Measurements from ENCODE around the gene ANXA6.

GRCh38 chr5:151110992-151111391 lies 46.6 kb downstream of the ANXA6 start:
- TF ChIP-seq EZH2 (IDR thresholded peaks at IDR 0.05; ENCODE audit: insufficient read depth, low read length): no peak
- TF ChIP-seq CTCF (IDR thresholded peaks at IDR 0.05; ENCODE audit: insufficient read depth, low read depth, low read length): no peak
